CD4-positive, alpha-beta T cell (primary cell): ENCODE data around the gene MECP2. TPM values are rescaled to one million over a fixed set of nuclear protein-coding genes. Genes with fewer than 3 reads are reported as not detected.

Experiments
- ATAC-seq: fragments of 200-7000 bp; cut with Tn5 transposase; one replicate; pipeline ENCODE4 v1.10.0; 2022; ENCODE audit warnings: mild to moderate bottlenecking; ENCODE audit not compliant: poor library complexity
- CTCF ChIA-PET: fragments of 350-600 bp; sonication (Branson Sonifier 250); formaldehyde crosslinking; loops from one replicate; lab custom pipeline; 2021; ENCODE audit warnings: antibody characterized with exemption, inconsistent platforms; lab: Charles Lee
- POLR2A ChIA-PET: fragments of 350-600 bp; sonication (Branson Sonifier 250); formaldehyde crosslinking; loops from one replicate; lab custom pipeline; 2021; ENCODE audit warnings: antibody characterized with exemption, inconsistent platforms; lab: Charles Lee
- DNase-seq, 14 experiments: peaks; one replicate each; pipeline ENCODE4 v3.0.0-alpha.2; 2013 to 2020; ENCODE audit warnings: mixed read lengths in 2 of 14
- H3K27ac ChIP-seq, 2 donors: one replicate each; pipeline versions ENCODE4 v1.5.1 to v1.7.0; 2013; ENCODE audit warnings: low read length in 2 of 2, low read depth in 1 of 2, mild to moderate bottlenecking in 1 of 2
- H3K27me3 ChIP-seq, 2 experiments: 1 replicate in 1 of 2; 2 replicates in 1 of 2; pipeline versions ENCODE4 v1.6.1 to v1.7.0; 2013; ENCODE audit warnings: low read length in 2 of 2, control low read depth in 1 of 2, mild to moderate bottlenecking in 1 of 2, moderate library complexity in 1 of 2; ENCODE audit not compliant: insufficient read depth in 2 of 2, control insufficient read depth in 1 of 2
- H3K36me3 ChIP-seq: one replicate; pipeline ENCODE4 v1.6.1; 2013; ENCODE audit warnings: low read length, control low read depth; ENCODE audit not compliant: insufficient read depth
- H3K4me1 ChIP-seq: one replicate; pipeline ENCODE4 v1.6.1; 2013; ENCODE audit warnings: low read length, control low read depth; ENCODE audit not compliant: insufficient read depth
- H3K4me3 ChIP-seq: one replicate; pipeline ENCODE4 v1.5.1; 2013; ENCODE audit warnings: mild to moderate bottlenecking, low read length, moderate library complexity
- H3K9me3 ChIP-seq, 2 experiments: 1 replicate in 1 of 2; 2 replicates in 1 of 2; pipeline versions ENCODE4 v1.6.1 to v1.7.0; 2013; ENCODE audit warnings: low read length in 2 of 2, mild to moderate bottlenecking in 2 of 2, control low read depth in 1 of 2, moderate library complexity in 1 of 2; ENCODE audit not compliant: control insufficient read depth in 1 of 2, insufficient read depth in 1 of 2
- H3K27ac Mint-ChIP-seq: one replicate; pipeline ENCODE4 v1.8.0; 2020; ENCODE audit warnings: mixed read lengths
- H3K27me3 Mint-ChIP-seq: one replicate; pipeline ENCODE4 v1.8.0; 2021; ENCODE audit warnings: mixed read lengths
- H3K36me3 Mint-ChIP-seq: one replicate; pipeline ENCODE4 v1.8.0; 2021; ENCODE audit warnings: low read depth, mixed read lengths
- H3K4me1 Mint-ChIP-seq: one replicate; pipeline ENCODE4 v1.8.0; 2021; ENCODE audit warnings: low read depth, mixed read lengths
- H3K4me3 Mint-ChIP-seq: one replicate; pipeline ENCODE4 v1.8.0; 2020; ENCODE audit warnings: mild to moderate bottlenecking, mixed read lengths
- H3K9me3 Mint-ChIP-seq: one replicate; pipeline ENCODE4 v1.8.0; 2020; ENCODE audit warnings: mixed read lengths
- intact Hi-C, 2 experiments: fragments of 100-400 bp; cut with DNase I in 1 of 2; cut with micrococcal nuclease in 1 of 2; formaldehyde crosslinking; loops; one replicate each; pipeline versions ENCODE4 v1.15.1 to v1.9.0; 2023 to 2025; cut with DNase I, micrococcal nuclease
- total RNA-seq, 174 experiments: library from RNA in 2 of 174; stranded (reverse) in 2 of 174; gene quantifications; one replicate each; pipeline ENCODE4 v1.2.3 and lab custom pipeline; 2021 to 2026
- TF ChIP-seq, protein P1 (sequence below): fragments of 200-600 bp; IDR thresholded peaks from one replicate; pipeline ENCODE4 v1.8.0; 2022; ENCODE audit warnings: antibody characterized with exemption, mild to moderate bottlenecking

Gene MECP2
- total RNA-seq, 2 experiments from 2014 or later: 120 to 133 TPM

DNA sequence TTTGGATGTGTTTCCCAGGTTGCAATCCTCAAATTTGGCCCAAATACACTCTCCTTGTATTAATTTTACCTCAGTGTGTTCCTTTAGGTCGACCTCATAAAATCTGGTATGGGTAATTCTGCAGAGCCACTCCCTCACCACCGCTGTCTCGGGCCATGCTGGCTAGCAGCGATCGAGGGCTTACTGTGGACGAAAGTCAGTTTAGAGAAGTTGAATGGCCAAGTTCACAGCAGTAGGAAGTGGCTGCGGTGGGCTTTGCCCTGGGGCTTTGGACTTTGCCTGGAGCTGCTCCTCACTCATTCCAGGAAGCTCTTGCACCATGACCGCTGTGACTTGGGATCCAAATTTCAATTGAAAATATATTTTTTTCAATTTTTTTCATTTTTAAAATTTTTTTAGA, 105.3 kb downstream of the MECP2 start:
- peaks cover 11% of the 10 kb centered on the region for H3K4me1 Mint-ChIP-seq
- no peaks in the 10 kb centered on the region for H3K9me3 Mint-ChIP-seq
- Histone ChIP-seq H3K9me3 (no peaks in the 10 kb centered on the region), H3K27ac (no peak overlapping the region), H3K4me1 (peaks cover 15% of the 10 kb centered on the region), H3K36me3 (no peaks in the 10 kb centered on the region), H3K4me3 (no peak overlapping the region), H3K27me3 (no peaks in the 10 kb centered on the region)
- H3K27ac Mint-ChIP-seq: no peak overlapping the region
- H3K36me3 Mint-ChIP-seq: no peaks in the 10 kb centered on the region
- ATAC-seq (no peak), DNase-seq (no peak)
- CTCF ChIA-PET: no interaction called here
- TF ChIP-seq, protein P1, sequence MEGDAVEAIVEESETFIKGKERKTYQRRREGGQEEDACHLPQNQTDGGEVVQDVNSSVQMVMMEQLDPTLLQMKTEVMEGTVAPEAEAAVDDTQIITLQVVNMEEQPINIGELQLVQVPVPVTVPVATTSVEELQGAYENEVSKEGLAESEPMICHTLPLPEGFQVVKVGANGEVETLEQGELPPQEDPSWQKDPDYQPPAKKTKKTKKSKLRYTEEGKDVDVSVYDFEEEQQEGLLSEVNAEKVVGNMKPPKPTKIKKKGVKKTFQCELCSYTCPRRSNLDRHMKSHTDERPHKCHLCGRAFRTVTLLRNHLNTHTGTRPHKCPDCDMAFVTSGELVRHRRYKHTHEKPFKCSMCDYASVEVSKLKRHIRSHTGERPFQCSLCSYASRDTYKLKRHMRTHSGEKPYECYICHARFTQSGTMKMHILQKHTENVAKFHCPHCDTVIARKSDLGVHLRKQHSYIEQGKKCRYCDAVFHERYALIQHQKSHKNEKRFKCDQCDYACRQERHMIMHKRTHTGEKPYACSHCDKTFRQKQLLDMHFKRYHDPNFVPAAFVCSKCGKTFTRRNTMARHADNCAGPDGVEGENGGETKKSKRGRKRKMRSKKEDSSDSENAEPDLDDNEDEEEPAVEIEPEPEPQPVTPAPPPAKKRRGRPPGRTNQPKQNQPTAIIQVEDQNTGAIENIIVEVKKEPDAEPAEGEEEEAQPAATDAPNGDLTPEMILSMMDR: no peak
- H3K27me3 Mint-ChIP-seq: no peaks in the 10 kb centered on the region
- intact Hi-C loops: no loop called here
- no peak overlapping the region for H3K4me3 Mint-ChIP-seq
- POLR2A ChIA-PET: interaction anchor here (1.0 kb wide), 1 partner anchor 21 kb away, joined by 3 read pairs; the partner anchor contains the start of gene HCFC1

- H3K9me3 Mint-ChIP-seq: no peaks in the 10 kb centered on the region
- no peaks in the 10 kb centered on the region for H3K36me3 ChIP-seq
- ATAC-seq (no peak), DNase-seq (no peak)
- no peaks in the 10 kb centered on the region for H3K27me3 ChIP-seq
- peak overlapping the region; percentile 14 for H3K27ac Mint-ChIP-seq
- H3K27me3 Mint-ChIP-seq: no peaks in the 10 kb centered on the region
- H3K4me3 Mint-ChIP-seq: no peak overlapping the region
- ChIA-PET CTCF (no interaction called here), POLR2A (no interaction called here)
- H3K27ac ChIP-seq: no peak overlapping the region
- intact Hi-C loops: no loop called here
- TF ChIP-seq, protein P1: peak; percentile 33
- H3K9me3 ChIP-seq: no peaks in the 10 kb centered on the region
- no peak overlapping the region for H3K4me3 ChIP-seq
- H3K4me1 ChIP-seq: peaks cover 26% of the 10 kb centered on the region
- peaks cover 11% of the 10 kb centered on the region for H3K4me1 Mint-ChIP-seq
- no peaks in the 10 kb centered on the region for H3K36me3 Mint-ChIP-seq
Measured at GRCh38 chrX:153991013-153991580, 106.4 kb downstream of the MECP2 start.

DNA sequence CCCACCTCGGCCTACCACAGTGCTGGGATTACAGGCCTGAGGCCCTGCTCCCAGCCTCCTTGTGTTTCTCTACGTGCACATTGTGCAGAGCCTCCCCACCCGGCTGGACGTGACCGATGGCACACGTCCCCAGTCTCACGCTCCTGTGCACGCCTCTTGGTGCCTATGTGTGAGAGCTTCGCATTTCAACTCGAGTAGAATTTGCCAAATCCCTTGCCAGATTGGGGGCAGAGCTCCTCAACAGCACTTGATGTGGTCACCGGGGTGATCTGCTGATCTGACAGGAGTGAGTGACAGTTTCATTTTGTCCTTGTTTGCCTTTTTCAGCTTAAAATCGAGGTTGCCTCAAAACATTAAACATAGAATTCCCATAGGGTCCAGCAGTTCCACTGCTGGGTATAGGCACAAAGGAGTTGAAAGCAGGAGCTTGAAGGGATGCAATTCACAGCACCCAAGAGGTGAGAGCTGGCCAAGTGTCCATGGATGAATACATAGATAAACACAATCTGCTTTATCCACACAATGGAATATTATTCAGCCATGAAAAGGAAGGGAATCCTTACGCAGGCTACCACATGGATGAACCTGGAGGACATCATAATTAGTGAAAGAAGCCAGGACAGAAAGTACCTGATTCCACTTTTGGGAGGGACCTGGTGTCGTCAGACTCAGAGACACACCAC, 107.4 kb downstream of the MECP2 start:
- ATAC-seq: peak; percentile 21
- Histone ChIP-seq H3K4me3 (no peak overlapping the region), H3K27ac (no peak overlapping the region), H3K36me3 (no peaks in the 10 kb centered on the region), H3K27me3 (no peaks in the 10 kb centered on the region), H3K9me3 (no peaks in the 10 kb centered on the region), H3K4me1 (peaks cover 31% of the 10 kb centered on the region)
- H3K4me3 Mint-ChIP-seq: peak overlapping the region; percentile 79
- H3K9me3 Mint-ChIP-seq: no peaks in the 10 kb centered on the region
- intact Hi-C loops: no loop called here
- peak overlapping the region; percentile 64 for H3K27ac Mint-ChIP-seq
- peaks cover 17% of the 10 kb centered on the region for H3K4me1 Mint-ChIP-seq
- TF ChIP-seq, protein P1: no peak
- peak in 2 of 14 experiments; percentile 48 to 55 for DNase-seq
- no peaks in the 10 kb centered on the region for H3K27me3 Mint-ChIP-seq
- ChIA-PET CTCF (interaction anchor here (0.7 to 0.9 kb wide), 2 partner anchors 9 to 23 kb away, joined by 3 read pairs; no protein-coding TSS in a partner anchor), POLR2A (interaction anchor here (0.7 to 1.6 kb wide), 5 partner anchors 8 to 96 kb away, joined by 3 to 5 read pairs (median 3); no protein-coding TSS in a partner anchor)
- no peaks in the 10 kb centered on the region for H3K36me3 Mint-ChIP-seq
